A673 (cell line): ENCODE results near the gene NAT9. TPM values are rescaled to one million over a fixed set of nuclear protein-coding genes. Genes with fewer than 3 reads are reported as not detected.

Source experiments
- BruUV-seq: library from RNA; stranded (reverse); fragments of 400-500 nt; replicated peaks from 2 replicates; lab custom pipeline; 2021; lab: Mats Ljungman, UMichigan
- CTCF ChIA-PET: fragments of 300-600 bp; sonication (Branson Sonifier 250); formaldehyde crosslinking; loops from one replicate; lab custom pipeline; 2022; ENCODE audit warnings: antibody characterized with exemption; lab: Charles Lee
- POLR2A ChIA-PET: fragments of 300-600 bp; sonication (Branson Sonifier 250); formaldehyde crosslinking; loops from one replicate; lab custom pipeline; 2022; ENCODE audit warnings: antibody characterized with exemption; ENCODE audit not compliant: low non-redundant PET; lab: Charles Lee
- DNase-seq: peaks from one replicate; pipeline ENCODE4 v3.0.0-alpha.2; 2015; ENCODE audit warnings: low spot score
- H3K27ac ChIP-seq: fragments of 200-600 bp; sonication (generic); 2 replicates; pipeline ENCODE4 v1.5.1; 2016; ENCODE audit warnings: mixed run types, low read depth, mild to moderate bottlenecking, mixed read lengths, antibody characterized with exemption, low read length; ENCODE audit not compliant: poor library complexity, severe bottlenecking
- H3K27me3 ChIP-seq: fragments of 200-600 bp; sonication (generic); replicated peaks from 2 replicates; pipeline ENCODE4 v1.6.1; 2017; ENCODE audit warnings: mixed run types, low read depth, mild to moderate bottlenecking, mixed read lengths, antibody characterized with exemption, low read length; ENCODE audit not compliant: insufficient read depth, poor library complexity
- H3K36me3 ChIP-seq: fragments of 200-600 bp; sonication (generic); 2 replicates; pipeline ENCODE4 v1.6.1; 2016; ENCODE audit warnings: mixed run types, mild to moderate bottlenecking, mixed read lengths, antibody characterized with exemption, low read length; ENCODE audit not compliant: insufficient read depth, poor library complexity, severe bottlenecking
- H3K4me1 ChIP-seq: fragments of 200-600 bp; sonication (generic); 2 replicates; pipeline ENCODE4 v1.6.1; 2017; ENCODE audit warnings: mixed run types, mild to moderate bottlenecking, mixed read lengths, antibody characterized with exemption, low read length; ENCODE audit not compliant: insufficient read depth, poor library complexity, severe bottlenecking
- H3K4me3 ChIP-seq: fragments of 200-600 bp; sonication (generic); 2 replicates; pipeline ENCODE4 v1.5.1; 2016; ENCODE audit warnings: low read depth, mixed run types, mild to moderate bottlenecking, mixed read lengths, low read length; ENCODE audit not compliant: poor library complexity, severe bottlenecking
- H3K9me3 ChIP-seq: fragments of 200-600 bp; sonication (generic); 2 replicates; pipeline ENCODE4 v1.6.1; 2016; ENCODE audit warnings: mixed run types, low read depth, mild to moderate bottlenecking, mixed read lengths, antibody characterized with exemption, low read length; ENCODE audit not compliant: poor library complexity, severe bottlenecking
- EZH2 ChIP-seq: fragments of 200-600 bp; sonication (generic); IDR thresholded peaks from 2 replicates; pipeline ENCODE4 v1.6.1; 2017; ENCODE audit warnings: borderline replicate concordance, low read depth, mild to moderate bottlenecking, mixed read lengths, antibody characterized with exemption, low read length; ENCODE audit not compliant: poor library complexity, severe bottlenecking
- intact Hi-C: fragments of 100-400 bp; cut with micrococcal nuclease; formaldehyde crosslinking; loops from one replicate; pipeline ENCODE4 v1.10.0; 2022; ENCODE audit not compliant: unreplicated experiment
- total RNA-seq: library from RNA; stranded (reverse); gene quantifications from 2 replicates; pipeline ENCODE4 v1.2.3, GENCODE V29; 2021
- TF ChIP-seq, protein P1 (sequence below): fragments of 300-800, 200-600 bp; sonication (generic); conservative IDR thresholded peaks from 2 replicates; pipeline ENCODE4 v1.5.1; 2017; ENCODE audit warnings: low read depth, mild to moderate bottlenecking, antibody characterized with exemption, low read length, moderate library complexity, mixed read lengths

The NAT9 gene
- total RNA-seq, 1 experiment from 2014 or later = 60.6 TPM

DNA sequence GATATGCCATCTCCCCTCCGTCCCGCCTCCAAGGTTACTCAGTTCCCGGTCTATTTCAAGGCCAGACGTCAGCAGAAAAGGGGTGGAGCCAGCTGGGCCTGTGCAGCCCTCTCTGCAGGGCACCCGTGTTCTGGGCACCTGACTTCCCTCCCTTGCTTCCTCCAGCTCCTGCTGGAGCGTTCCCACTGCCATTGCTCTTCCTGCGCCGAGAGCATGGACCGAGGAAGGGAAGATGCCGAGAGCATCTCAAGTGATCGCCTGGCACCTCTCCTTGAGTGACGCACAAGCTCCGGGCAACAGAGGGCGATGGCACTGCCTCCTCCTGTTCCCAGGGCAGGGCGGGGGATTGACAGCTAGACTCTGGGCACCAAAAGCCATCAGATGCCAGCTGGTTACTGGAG, 29.4 kb upstream of the NAT9 start:
- TF ChIP-seq, protein P1, sequence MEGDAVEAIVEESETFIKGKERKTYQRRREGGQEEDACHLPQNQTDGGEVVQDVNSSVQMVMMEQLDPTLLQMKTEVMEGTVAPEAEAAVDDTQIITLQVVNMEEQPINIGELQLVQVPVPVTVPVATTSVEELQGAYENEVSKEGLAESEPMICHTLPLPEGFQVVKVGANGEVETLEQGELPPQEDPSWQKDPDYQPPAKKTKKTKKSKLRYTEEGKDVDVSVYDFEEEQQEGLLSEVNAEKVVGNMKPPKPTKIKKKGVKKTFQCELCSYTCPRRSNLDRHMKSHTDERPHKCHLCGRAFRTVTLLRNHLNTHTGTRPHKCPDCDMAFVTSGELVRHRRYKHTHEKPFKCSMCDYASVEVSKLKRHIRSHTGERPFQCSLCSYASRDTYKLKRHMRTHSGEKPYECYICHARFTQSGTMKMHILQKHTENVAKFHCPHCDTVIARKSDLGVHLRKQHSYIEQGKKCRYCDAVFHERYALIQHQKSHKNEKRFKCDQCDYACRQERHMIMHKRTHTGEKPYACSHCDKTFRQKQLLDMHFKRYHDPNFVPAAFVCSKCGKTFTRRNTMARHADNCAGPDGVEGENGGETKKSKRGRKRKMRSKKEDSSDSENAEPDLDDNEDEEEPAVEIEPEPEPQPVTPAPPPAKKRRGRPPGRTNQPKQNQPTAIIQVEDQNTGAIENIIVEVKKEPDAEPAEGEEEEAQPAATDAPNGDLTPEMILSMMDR = no peak
- no peak for TF ChIP-seq EZH2
- Histone ChIP-seq H3K4me1 (no peaks in the 10 kb centered on the region), H3K27ac (no peak overlapping the region), H3K9me3 (no peaks in the 10 kb centered on the region), H3K27me3 (no peaks in the 10 kb centered on the region), H3K36me3 (no peaks in the 10 kb centered on the region), H3K4me3 (no peak overlapping the region)
- ChIA-PET CTCF (no interaction called here), POLR2A (no interaction called here)
- intact Hi-C loops = no loop called here
- no peak for DNase-seq
- BruUV-seq = no TSS peak

DNA sequence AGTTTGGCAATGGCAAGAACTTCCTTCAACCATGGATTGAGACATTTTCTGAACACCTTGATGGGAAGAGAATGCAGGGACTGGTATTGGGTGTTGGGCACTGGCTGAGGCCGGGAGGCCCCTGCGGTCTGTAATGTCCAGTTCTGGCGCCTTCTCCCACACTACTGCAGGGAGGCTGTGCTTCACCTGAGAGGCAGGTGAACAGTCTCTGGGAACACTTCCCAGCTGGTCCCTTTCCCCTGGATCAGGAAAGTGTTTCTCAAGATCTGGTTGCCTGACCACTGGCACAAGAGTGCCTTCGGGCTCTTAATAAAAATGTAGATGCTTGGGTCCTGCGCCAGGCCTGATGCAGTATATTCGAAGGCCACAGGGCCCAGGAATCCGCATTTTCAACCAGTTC, 28.5 kb upstream of the NAT9 start:
- no peak overlapping the region for H3K4me3 ChIP-seq
- H3K9me3 ChIP-seq = no peaks in the 10 kb centered on the region
- BruUV-seq = no TSS peak
- no peak for DNase-seq
- ChIA-PET POLR2A (no interaction called here), CTCF (no interaction called here)
- H3K4me1 ChIP-seq = no peaks in the 10 kb centered on the region
- intact Hi-C loops = no loop called here
- no peak for TF ChIP-seq EZH2
- TF ChIP-seq, protein P1 = no peak
- H3K27me3 ChIP-seq = no peaks in the 10 kb centered on the region
- no peak overlapping the region for H3K27ac ChIP-seq
- peaks cover 2% of the 10 kb centered on the region for H3K36me3 ChIP-seq

- intact Hi-C loops = no loop called here
- Histone ChIP-seq H3K36me3 (peaks cover 4% of the 10 kb centered on the region), H3K4me1 (no peaks in the 10 kb centered on the region), H3K4me3 (no peak overlapping the region), H3K27ac (no peak overlapping the region), H3K9me3 (no peaks in the 10 kb centered on the region), H3K27me3 (no peaks in the 10 kb centered on the region)
- DNase-seq = no peak
- TF ChIP-seq EZH2 = no peak
- TF ChIP-seq, protein P1 = no peak
- POLR2A ChIA-PET = no interaction called here
- BruUV-seq = no TSS peak
- CTCF ChIA-PET = no interaction called here
Measured at GRCh38 chr17:74803971-74804370, 27.8 kb upstream of the NAT9 start.
